HG02938 (cell line): ENCODE measurements around the gene OR51E1.

ENCODE experiments used
- ATAC-seq: cut with Tn5 transposase; IDR thresholded peaks from one replicate; pipeline ENCODE4 v1.9.1; 2021; ENCODE audit warnings: mild to moderate bottlenecking, moderate library complexity; ENCODE audit not compliant: unreplicated experiment

OR51E1 gene

DNA sequence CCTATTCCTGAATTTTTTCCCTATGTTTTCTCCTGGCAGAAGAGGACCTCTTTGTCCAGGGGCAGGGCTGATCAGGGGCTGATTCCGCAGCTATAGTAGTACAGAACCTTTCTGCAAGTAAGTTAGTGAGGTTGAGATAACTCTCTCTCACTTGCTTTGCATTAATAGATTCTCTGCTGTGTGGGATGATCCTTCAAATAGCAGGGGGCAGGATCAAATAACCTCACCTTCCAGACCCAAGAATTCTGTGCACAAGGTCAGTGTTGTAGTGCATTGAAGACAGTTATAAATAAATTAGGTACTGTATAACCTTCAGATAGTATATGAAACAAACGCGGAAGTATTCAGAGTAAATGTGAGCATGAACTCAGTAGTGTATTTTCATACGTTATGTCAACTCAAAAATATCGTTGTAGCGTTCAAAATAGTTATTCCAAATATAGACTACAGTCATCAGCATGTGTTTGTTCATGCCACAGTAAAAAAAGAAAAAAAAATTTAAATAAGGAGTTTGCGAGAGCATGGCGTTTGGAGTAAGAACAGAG lies 61.1 kb downstream of the OR51E1 start:
- no peak for ATAC-seq
